Calu3 (cell line): ENCODE measurements around the gene TLK2. TPM values are rescaled to one million over a fixed set of nuclear protein-coding genes. Genes with fewer than 3 reads are reported as not detected.

ENCODE experiments used
- BruUV-seq: library from RNA; stranded (reverse); fragments of 400-500 nt; replicated peaks from 2 replicates; lab custom pipeline; 2021; lab: Mats Ljungman, UMichigan
- CTCF ChIA-PET: fragments of 300-600 bp; sonication (Branson Sonifier 250); formaldehyde crosslinking; loops from one replicate; lab custom pipeline; 2022; ENCODE audit warnings: antibody characterized with exemption; lab: Charles Lee
- DNase-seq: peaks from one replicate; pipeline ENCODE4 v3.0.0; 2022
- H3K27ac Mint-ChIP-seq: one replicate; pipeline ENCODE4 v1.8.0; 2022; ENCODE audit warnings: mixed read lengths; ENCODE audit not compliant: unreplicated experiment
- H3K27me3 Mint-ChIP-seq: one replicate; pipeline ENCODE4 v1.8.0; 2022; ENCODE audit warnings: mixed read lengths; ENCODE audit not compliant: unreplicated experiment
- H3K36me3 Mint-ChIP-seq: one replicate; pipeline ENCODE4 v1.8.0; 2022; ENCODE audit warnings: mild to moderate bottlenecking, moderate library complexity, mixed read lengths; ENCODE audit not compliant: insufficient read depth, unreplicated experiment
- H3K4me1 Mint-ChIP-seq: one replicate; pipeline ENCODE4 v1.8.0; 2022; ENCODE audit warnings: mild to moderate bottlenecking, low read depth, mixed read lengths; ENCODE audit not compliant: unreplicated experiment
- H3K4me3 Mint-ChIP-seq: one replicate; pipeline ENCODE4 v1.8.0; 2022; ENCODE audit warnings: mild to moderate bottlenecking, low read depth, moderate library complexity, mixed read lengths; ENCODE audit not compliant: unreplicated experiment
- H3K9me3 Mint-ChIP-seq: one replicate; pipeline ENCODE4 v1.8.0; 2022; ENCODE audit warnings: low read depth, mixed read lengths; ENCODE audit not compliant: unreplicated experiment
- intact Hi-C: fragments of 100-400 bp; cut with micrococcal nuclease; formaldehyde crosslinking; loops from one replicate; pipeline ENCODE4 v1.10.0; 2022; ENCODE audit not compliant: unreplicated experiment
- total RNA-seq: library from RNA; stranded (reverse); gene quantifications from 2 replicates; pipeline ENCODE4 v1.2.3, GENCODE V29; 2022
- TF ChIP-seq, protein P1 (sequence below): fragments of 200-600 bp; IDR thresholded peaks from one replicate; pipeline ENCODE4 v1.8.0; 2022; ENCODE audit warnings: antibody characterized with exemption; ENCODE audit not compliant: unreplicated experiment

TLK2 gene
- total RNA-seq, 1 experiment from 2014 or later = 26.3 TPM

DNA sequence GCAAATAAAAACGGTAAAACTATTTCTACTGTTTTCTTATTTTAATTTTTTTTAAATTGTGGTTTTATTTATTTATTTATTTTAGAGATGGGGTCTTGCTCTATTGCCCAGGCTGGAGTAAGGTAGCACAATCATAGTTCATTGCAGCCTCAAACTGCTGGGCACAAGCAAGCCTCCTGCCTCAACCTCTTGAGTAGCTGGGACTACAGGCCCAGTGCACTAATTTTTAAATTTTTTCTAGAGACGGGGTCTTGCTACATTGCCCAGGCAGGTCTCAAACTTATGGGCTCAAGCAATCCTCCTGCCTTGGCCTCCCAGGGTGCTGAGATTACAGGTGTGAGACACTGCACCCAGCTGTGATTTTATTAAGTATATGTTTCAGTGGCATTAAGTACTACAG lies 102.3 kb downstream of the TLK2 start:
- intact Hi-C loops = no loop called here

DNA sequence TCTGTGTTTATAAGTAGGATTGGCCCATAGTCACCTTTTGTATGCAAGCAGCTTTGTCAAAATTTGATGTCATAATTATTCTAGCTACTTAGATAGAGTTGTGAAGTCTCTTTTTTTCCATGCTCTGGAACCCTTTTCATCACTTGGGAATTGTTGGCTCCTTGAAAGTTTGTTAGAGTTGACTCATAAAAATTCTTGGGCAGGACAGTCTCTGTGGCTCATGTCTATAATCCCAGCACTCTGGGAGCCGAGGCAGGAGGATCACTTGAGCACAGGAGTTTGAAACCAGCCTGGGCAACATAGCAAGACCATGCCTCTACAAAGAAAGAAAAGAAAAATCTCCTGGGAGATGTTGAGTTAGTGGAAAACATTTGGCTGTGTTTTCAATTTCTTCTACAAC lies 103.1 kb downstream of the TLK2 start:
- no peaks in the 10 kb centered on the region for H3K27me3 Mint-ChIP-seq
- TF ChIP-seq, protein P1, sequence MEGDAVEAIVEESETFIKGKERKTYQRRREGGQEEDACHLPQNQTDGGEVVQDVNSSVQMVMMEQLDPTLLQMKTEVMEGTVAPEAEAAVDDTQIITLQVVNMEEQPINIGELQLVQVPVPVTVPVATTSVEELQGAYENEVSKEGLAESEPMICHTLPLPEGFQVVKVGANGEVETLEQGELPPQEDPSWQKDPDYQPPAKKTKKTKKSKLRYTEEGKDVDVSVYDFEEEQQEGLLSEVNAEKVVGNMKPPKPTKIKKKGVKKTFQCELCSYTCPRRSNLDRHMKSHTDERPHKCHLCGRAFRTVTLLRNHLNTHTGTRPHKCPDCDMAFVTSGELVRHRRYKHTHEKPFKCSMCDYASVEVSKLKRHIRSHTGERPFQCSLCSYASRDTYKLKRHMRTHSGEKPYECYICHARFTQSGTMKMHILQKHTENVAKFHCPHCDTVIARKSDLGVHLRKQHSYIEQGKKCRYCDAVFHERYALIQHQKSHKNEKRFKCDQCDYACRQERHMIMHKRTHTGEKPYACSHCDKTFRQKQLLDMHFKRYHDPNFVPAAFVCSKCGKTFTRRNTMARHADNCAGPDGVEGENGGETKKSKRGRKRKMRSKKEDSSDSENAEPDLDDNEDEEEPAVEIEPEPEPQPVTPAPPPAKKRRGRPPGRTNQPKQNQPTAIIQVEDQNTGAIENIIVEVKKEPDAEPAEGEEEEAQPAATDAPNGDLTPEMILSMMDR = no peak
- no TSS peak for BruUV-seq
- CTCF ChIA-PET = no interaction called here
- H3K36me3 Mint-ChIP-seq = peaks cover 9% of the 10 kb centered on the region
- H3K4me3 Mint-ChIP-seq = no peak overlapping the region
- DNase-seq = no peak
- H3K4me1 Mint-ChIP-seq = no peaks in the 10 kb centered on the region
- intact Hi-C loops = no loop called here
- H3K9me3 Mint-ChIP-seq = no peaks in the 10 kb centered on the region
- no peak overlapping the region for H3K27ac Mint-ChIP-seq

More for the DNA sequence above, 102.3 kb downstream of the TLK2 start:
- H3K36me3 Mint-ChIP-seq = peaks cover 9% of the 10 kb centered on the region
- H3K9me3 Mint-ChIP-seq = no peaks in the 10 kb centered on the region
- no peaks in the 10 kb centered on the region for H3K4me1 Mint-ChIP-seq
- H3K4me3 Mint-ChIP-seq = no peak overlapping the region
- DNase-seq = no peak
- H3K27me3 Mint-ChIP-seq = no peaks in the 10 kb centered on the region
- TF ChIP-seq, protein P1 = no peak
- H3K27ac Mint-ChIP-seq = no peak overlapping the region
- CTCF ChIA-PET = no interaction called here
- BruUV-seq = no TSS peak

DNA sequence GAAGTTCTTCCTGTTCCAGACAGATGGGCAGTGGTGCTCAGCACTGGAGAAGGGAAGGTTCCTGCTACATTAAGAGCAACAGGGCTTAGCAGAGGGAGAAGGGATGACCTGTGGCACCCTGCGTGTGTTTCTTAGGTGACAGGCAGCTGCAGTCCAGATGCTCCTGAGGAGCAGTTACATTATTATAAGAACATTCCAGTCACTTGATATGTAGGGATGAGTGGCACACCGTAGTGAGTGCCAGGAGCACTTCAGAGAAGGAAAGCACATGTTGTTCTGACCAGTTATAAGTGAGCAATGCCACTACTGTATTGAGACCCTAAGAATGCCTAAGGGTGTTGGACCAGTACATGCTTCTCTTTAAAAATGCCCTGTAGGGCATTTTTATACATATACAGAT lies 108.9 kb downstream of the TLK2 start:
- CTCF ChIA-PET = no interaction called here
- Mint-ChIP-seq H3K27ac (no peak overlapping the region), H3K36me3 (peaks cover 10% of the 10 kb centered on the region), H3K27me3 (no peaks in the 10 kb centered on the region), H3K4me1 (no peaks in the 10 kb centered on the region), H3K4me3 (no peak overlapping the region), H3K9me3 (no peaks in the 10 kb centered on the region)
- DNase-seq = no peak
- intact Hi-C loops = no loop called here
- TF ChIP-seq, protein P1 = no peak
- no TSS peak for BruUV-seq

DNA sequence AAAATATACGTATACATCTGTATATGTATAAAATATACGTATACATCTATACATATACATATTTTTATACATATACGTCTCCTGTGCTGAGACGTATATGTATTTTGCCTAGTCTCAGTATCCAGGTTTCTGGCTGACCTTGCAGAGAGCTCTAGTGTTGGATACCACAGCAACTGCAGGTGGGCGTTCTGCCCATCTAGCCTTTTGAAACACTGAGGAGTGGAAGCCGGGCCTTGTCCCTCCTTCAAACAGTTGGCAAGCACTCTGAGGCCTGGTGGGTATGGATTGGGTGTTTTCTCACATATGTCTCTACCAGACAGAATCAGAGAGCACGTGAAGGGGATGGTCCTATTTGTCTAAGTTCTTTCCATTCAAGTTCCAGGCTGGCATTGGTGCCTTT lies 109.5 kb downstream of the TLK2 start:
- no peaks in the 10 kb centered on the region for H3K4me1 Mint-ChIP-seq
- H3K36me3 Mint-ChIP-seq = peaks cover 8% of the 10 kb centered on the region
- H3K4me3 Mint-ChIP-seq = no peak overlapping the region
- H3K27ac Mint-ChIP-seq = no peak overlapping the region
- TF ChIP-seq, protein P1 = no peak
- CTCF ChIA-PET = no interaction called here
- H3K9me3 Mint-ChIP-seq = no peaks in the 10 kb centered on the region
- BruUV-seq = no TSS peak
- DNase-seq = no peak
- intact Hi-C loops = no loop called here
- no peaks in the 10 kb centered on the region for H3K27me3 Mint-ChIP-seq
